Stimulated activated CD4-positive, alpha-beta T cell treated with anti-CD3 and anti-CD28 coated beads, Interleukin-15, amount 100 ng/mL, for 24 hours (primary cell): ENCODE results near the gene TMTC2.

ENCODE experiments used
- DNase-seq: peaks from one replicate; pipeline ENCODE4 v3.0.0-alpha.2; 2020

Gene TMTC2

GRCh38 chr12:82964446-82964845 lies 277.7 kb downstream of the TMTC2 start:
- DNase-seq: no peak

GRCh38 chr12:82966001-82966559 lies 279.4 kb downstream of the TMTC2 start:
- DNase-seq: no peak

GRCh38 chr12:82968631-82969367 lies 282.1 kb downstream of the TMTC2 start:
- no peak for DNase-seq

GRCh38 chr12:82970614-82971013 lies 283.9 kb downstream of the TMTC2 start:
- DNase-seq: no peak

GRCh38 chr12:82971584-82971983 lies 284.9 kb downstream of the TMTC2 start:
- DNase-seq: no peak

GRCh38 chr12:82972624-82973023 lies 285.9 kb downstream of the TMTC2 start:
- DNase-seq: no peak

GRCh38 chr12:82973592-82973991 lies 286.9 kb downstream of the TMTC2 start:
- no peak for DNase-seq

GRCh38 chr12:82981150-82981549 lies 294.4 kb downstream of the TMTC2 start:
- no peak for DNase-seq

GRCh38 chr12:82994117-82994516 lies 307.4 kb downstream of the TMTC2 start:
- no peak for DNase-seq

GRCh38 chr12:82996168-82996812 lies 309.6 kb downstream of the TMTC2 start:
- DNase-seq: no peak

- DNase-seq: no peak
Observed at GRCh38 chr12:82998509-82998908, 311.8 kb downstream of the TMTC2 start.

- DNase-seq: no peak
Observed at GRCh38 chr12:83003026-83003425, 316.3 kb downstream of the TMTC2 start.

GRCh38 chr12:83005534-83006197 lies 319.0 kb downstream of the TMTC2 start:
- no peak for DNase-seq

GRCh38 chr12:83008703-83009102 lies 322.0 kb downstream of the TMTC2 start:
- DNase-seq: no peak

- no peak for DNase-seq
Observed at GRCh38 chr12:83010169-83010804, 323.6 kb downstream of the TMTC2 start.

GRCh38 chr12:83015390-83016217 lies 328.9 kb downstream of the TMTC2 start:
- DNase-seq: no peak

- no peak for DNase-seq
Observed at GRCh38 chr12:83016218-83016835, 329.6 kb downstream of the TMTC2 start.

GRCh38 chr12:83016991-83017390 lies 330.3 kb downstream of the TMTC2 start:
- no peak for DNase-seq

GRCh38 chr12:83018088-83018487 lies 331.4 kb downstream of the TMTC2 start:
- no peak for DNase-seq

- DNase-seq: no peak
Observed at GRCh38 chr12:83027021-83027723, 340.5 kb downstream of the TMTC2 start.

GRCh38 chr12:83031196-83031595 lies 344.5 kb downstream of the TMTC2 start:
- no peak for DNase-seq
